SK-MEL-5 (cell line): ENCODE results near the gene SIK1. TPM values are rescaled to one million over a fixed set of nuclear protein-coding genes. Genes with fewer than 3 reads are reported as not detected.
"Not testable (repeated sequence)": the region's sequence is repeated elsewhere in the genome, so short reads cannot be mapped to it uniquely, and the experiment has no call there.

Experiments used
- DNase-seq: peaks from one replicate; pipeline ENCODE4 v3.0.0-alpha.2; 2016; ENCODE audit warnings: low read depth, low spot score
- in situ Hi-C: cut with HindIII; loops from 2 replicates; pipeline ENCODE4 v1.10.0; 2016; ENCODE audit warnings: low sequenced_read_pairs, high pct_unique_total_duplicates, low pct_unique_long_range_greater_than_20kb
- polyA plus RNA-seq, 2 experiments: library from polyadenylated mRNA; depleted of rRNA; stranded (reverse); fragments of >200 nt; gene quantifications; 2 replicates each; pipeline ENCODE4 v1.2.3, GENCODE V29; 2015
- total RNA-seq: library from RNA; depleted of rRNA; stranded (reverse); fragments of >200 nt; shearing (Covaris generic); gene quantifications from 2 replicates; pipeline ENCODE4 v1.2.3, GENCODE V29; 2014; rRNA removed

SIK1 gene
- 2.3 and 3.2 TPM in 2 replicates for total RNA-seq
- 4.8 and 7.8 TPM in 2 replicates for polyA plus RNA-seq (2015; cell fraction: cytosol; rRNA removed)
- 6.1 and 14.0 TPM in 2 replicates for polyA plus RNA-seq (2015; cell fraction: nucleus; rRNA removed)

DNA sequence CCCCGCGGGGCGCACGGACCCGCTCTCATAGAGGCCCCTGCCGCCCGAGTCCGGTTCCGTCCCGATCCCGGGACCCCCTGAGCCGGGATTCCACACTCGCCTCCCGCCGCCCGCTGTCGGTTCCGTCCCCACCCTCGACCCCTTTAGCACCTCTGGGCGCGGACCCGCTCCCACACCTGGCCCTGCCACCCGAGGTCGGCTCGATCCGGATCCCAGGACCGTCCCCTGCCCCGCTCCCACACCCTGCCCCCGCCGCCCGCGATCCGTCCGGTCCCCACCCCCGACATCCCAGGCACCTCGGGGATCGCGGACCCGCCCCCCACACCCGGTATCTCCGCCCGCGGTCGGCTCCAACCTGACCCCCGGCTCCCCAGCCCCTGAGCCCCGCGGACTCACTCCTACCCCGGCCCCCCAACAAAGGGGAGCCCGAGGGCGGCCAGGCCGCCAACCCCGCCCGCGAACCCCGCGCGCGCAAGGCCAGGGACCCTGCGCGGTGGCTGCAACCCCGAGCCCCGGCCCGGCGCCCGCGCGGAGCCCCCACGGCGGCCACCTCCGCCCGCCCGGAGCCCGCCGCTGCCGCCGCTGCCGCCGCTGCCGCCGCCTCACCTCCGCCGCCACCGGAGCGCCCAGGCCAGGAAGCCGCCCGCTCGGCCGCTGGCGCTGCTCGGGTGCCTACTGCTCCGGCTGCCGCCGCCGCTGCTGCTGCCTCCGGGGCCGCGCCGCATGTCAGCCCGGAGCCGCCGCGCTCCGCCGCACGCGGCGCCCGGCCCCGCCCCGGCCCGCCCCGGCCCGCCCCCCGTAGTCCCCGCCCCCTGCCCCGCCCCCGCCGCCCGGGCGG, at the start of gene SIK1:
TSS of gene SIK1 (minus strand) at position 728 of the 838 bp plus-strand sequence. CDS start 953 bp downstream, outside the sequence.
- DNase-seq, in situ Hi-C loops: not testable (repeated sequence)

GRCh38 chr21:43471597-43472242, 44.8 kb upstream of the SIK1 start:
- DNase-seq, in situ Hi-C loops: not testable (repeated sequence)

- in situ Hi-C loops, DNase-seq: not testable (repeated sequence)
These were observed 43.0 kb upstream of the SIK1 start for GRCh38 chr21:43469719-43470458.

DNA sequence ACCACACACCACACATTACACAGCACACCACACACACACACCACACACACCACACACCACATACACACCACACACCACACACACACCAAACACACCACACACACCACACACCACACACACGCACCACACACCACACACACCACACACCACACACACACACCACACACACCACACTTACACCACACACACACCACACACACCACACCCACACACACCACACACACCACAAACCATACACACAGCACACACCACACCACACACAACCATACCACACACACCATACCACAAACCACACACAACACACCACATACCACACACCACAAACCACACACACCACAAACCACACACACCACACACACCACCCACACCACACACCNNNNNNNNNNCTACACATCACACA, 40.9 kb upstream of the SIK1 start:
- DNase-seq, result no peak
- in situ Hi-C loops, result no loop called here

DNA sequence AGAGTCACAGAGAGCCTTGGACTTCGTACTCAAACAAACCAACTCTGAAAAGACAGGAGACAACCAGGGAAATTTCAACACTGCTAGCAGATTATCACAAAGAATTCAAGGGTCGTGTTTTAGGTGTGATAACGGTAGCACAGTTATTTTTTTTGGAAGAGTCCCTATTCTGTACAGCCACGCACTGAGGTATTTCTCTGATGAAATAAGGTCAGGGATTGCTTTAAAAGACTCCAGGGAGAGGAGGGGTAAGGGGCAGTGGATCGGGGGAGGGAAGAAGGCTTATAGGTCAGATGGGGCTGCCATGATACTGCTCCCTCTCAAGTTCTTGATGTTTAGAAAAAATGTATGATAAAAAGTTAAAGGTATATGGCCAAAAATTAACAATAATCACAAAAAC, 38.2 kb upstream of the SIK1 start:
- DNase-seq, in situ Hi-C loops: not testable (repeated sequence)

GRCh38 chr21:43463498-43464261, 36.7 kb upstream of the SIK1 start:
- DNase-seq, in situ Hi-C loops: not testable (repeated sequence)

DNA sequence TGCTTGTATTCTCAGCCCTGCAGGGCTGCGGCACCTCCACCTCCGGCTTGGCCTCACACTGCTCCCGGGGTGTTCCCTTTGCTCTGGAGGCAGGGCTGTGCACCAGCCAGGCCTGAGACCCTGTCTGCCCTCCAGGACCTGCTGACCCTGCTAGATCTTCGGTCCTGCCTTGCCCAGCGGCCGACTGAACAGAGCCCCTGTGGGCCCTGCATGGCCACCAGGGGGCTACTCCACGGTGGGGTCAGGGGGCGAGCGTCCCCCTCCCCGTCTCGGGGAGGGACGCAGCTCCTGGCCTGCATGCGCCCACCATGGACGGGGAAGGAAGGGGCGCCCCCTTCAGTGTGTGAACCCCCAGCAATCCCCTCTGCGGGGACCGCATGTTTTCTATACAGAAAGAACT, 36.0 kb upstream of the SIK1 start:
- DNase-seq, in situ Hi-C loops: not testable (repeated sequence)

- DNase-seq, in situ Hi-C loops: not testable (repeated sequence)
These were observed 33.5 kb upstream of the SIK1 start for GRCh38 chr21:43460475-43460874.

GRCh38 chr21:43458995-43459394, 32.1 kb upstream of the SIK1 start:
- in situ Hi-C loops, DNase-seq: not testable (repeated sequence)

DNA sequence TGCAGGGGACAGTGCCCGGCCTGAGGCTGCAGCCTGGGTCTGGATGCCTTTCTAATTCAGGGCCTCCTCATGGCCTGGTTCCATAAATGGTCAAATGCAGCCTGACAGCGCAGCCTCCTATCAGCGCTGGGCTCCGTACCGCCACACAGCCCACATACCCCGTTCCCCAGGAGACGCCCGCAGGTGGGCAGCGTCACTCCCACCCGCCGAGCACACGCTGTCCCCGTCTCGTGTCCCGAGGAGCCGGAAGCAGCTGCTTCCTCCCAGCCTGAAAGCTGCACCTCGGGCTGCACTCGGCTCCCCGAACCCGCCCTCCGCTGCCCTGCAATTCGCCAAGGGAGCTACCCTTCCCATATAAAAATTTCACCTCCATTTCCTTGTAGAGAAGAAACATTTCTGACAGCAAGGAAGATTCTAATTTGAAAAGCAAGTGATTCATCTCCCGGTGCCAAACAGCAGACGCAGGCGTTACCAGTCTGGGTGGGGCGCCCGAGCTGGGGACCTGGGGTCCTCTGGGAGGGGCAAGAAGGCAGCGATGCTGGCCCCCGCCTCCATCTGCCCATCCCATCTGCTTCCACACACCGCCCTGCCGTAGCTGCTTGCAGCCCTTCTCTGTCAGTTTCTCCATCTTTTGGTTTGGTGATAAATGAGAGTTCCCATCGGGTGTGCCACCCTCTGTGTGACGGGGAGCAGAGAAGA, 29.8 kb upstream of the SIK1 start:
- DNase-seq, in situ Hi-C loops: not testable (repeated sequence)

DNA sequence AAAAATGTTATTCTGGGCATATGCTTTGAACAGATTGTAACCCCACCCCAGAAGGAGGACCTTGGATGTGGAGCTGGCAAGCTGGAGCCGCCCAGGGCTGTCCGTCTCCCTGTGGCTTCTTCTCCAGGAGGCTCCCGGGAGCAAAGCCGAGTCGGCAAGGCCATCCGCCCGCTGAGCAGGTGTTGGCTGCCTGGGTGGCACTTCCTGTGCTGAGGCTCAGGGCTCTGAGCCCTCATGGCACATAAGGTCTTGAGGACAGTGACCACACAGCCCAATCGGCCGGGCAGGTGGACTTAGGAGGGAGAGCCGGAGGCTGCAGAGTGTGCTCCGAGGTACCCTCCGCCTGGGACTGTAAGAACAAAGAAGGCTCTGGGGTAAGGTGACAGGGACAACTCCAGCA, 28.8 kb upstream of the SIK1 start:
- in situ Hi-C loops, DNase-seq: not testable (repeated sequence)

- DNase-seq, in situ Hi-C loops: not testable (repeated sequence)
These were observed 27.2 kb upstream of the SIK1 start for GRCh38 chr21:43454176-43454575.

GRCh38 chr21:43451850-43452249, 24.9 kb upstream of the SIK1 start:
- in situ Hi-C loops, DNase-seq: not testable (repeated sequence)

DNA sequence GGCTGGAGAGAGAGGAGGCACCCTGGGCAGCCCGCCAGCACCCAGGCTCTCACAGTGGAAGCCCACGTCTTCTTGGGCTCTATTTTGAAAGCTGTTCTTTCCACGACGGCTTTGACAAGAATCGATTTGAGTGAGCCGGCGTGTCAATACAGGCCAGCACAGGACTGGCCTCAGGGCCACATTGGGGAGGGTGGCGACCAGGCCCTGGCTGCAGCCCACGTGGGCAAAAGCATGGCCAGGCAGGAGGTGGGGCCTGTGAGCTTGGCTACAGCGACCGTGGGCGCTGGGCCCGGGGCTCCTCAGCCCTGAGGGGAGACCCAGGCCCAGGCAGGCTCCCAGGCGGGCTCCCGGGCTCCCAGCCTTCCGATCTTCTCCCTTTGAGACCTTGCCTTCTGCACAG, 23.4 kb upstream of the SIK1 start:
- in situ Hi-C loops, DNase-seq: not testable (repeated sequence)

GRCh38 chr21:43447353-43447977, 20.5 kb upstream of the SIK1 start:
- in situ Hi-C loops, result not testable (repeated sequence)

DNA sequence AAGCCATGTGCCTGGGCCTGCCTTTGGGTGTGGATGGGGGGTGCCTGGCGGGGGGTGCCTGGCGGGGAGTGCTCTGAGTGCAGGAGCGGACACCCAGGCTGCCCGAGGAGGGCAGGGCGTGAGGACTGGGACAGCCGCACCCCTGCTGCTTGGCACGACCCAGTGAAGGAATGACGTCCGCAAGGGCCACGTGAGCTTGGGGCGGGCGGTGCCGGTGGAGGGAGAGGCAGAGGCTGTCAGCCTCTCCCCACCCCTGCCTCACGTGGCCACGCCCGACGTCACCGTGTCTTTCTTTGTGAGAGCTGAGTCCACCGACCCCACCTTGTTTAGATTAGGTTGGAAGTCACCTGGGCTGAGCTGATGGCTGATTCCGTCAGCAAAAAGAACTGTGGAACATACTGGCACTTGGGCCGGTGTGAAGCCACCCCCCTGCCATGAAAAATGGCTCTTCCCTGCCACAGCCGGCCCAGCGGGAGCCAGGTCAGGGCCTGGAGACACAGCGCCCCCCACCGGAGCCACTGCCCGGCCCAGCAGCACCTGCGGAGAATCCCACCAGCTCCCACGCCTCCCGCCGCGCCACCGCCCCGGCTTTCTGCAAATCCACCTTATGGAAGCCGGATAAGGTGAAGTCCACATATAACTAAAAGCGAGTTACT, 19.5 kb upstream of the SIK1 start:
- in situ Hi-C loops, DNase-seq: not testable (repeated sequence)

More at GRCh38 chr21:43447353-43447977, 20.5 kb upstream of the SIK1 start:
- not testable (repeated sequence) for DNase-seq
